D721Med (cell line): ENCODE measurements around the gene RBM4B.

Experiments used
- DNase-seq: peaks from one replicate; pipeline ENCODE4 v3.0.0; 2011; ENCODE audit warnings: low spot score; ENCODE audit not compliant: insufficient read length
- FAIRE-seq: peaks from 2 replicates; lab custom pipeline; 2011; peaks lifted over from hg19 to GRCh38; lab: Jason Lieb, UNC
- CTCF ChIP-seq: IDR thresholded peaks from 2 replicates; pipeline ENCODE4 v1.5.1; 2012; ENCODE audit warnings: mild to moderate bottlenecking, control low read depth; ENCODE audit not compliant: insufficient read depth; ENCODE audit errors: missing control alignments

The RBM4B gene

DNA sequence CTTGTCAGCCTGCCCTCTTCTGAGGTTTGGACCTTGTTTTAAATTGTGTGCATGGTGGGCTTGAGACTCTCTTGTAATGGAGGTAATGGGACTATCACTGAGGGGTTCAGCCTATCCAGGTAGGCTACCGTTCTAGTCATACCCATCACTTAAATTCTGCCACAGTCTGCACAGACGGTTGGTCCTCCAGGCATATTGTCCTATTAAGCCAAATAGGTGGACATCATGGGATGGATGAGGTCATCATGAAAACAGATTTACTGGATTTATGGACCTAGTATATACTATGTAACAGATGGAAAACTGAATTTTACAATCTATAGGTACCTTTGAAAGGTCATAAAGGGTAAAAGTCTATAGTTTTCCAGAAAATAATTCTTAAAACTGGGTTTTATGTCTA lies 48.3 kb downstream of the RBM4B start:
- DNase-seq (no peak), FAIRE-seq (no peak)
- no peak for TF ChIP-seq CTCF

- no peak for TF ChIP-seq CTCF
- DNase-seq, result no peak
- FAIRE-seq, result no peak
Measured at GRCh38 chr11:66628061-66628603, 49.6 kb downstream of the RBM4B start.

DNA sequence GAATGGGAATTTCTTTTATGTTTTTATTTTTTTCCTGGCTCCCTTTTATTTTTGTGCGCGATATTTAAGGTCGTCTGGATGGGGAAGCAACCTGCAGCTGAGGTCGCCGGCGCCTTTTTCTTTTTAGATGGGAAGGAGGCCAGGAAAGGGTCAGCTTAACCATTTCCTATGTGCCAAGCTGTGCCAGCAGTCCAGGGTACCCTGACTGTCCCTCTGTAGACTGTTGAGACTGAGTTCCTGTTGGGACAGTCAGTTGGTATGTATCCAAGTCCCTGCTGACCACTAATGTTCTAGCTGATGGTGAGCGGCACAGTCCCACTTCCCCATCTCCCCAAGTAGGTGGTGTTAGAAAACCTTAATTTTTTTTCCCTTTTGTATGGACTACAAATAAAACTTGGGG lies 50.8 kb downstream of the RBM4B start:
- no peak for TF ChIP-seq CTCF
- FAIRE-seq, result no peak
- DNase-seq, result no peak

- no peak for FAIRE-seq
Measured at GRCh38 chr11:66626382-66626781, 51.3 kb downstream of the RBM4B start.

DNA sequence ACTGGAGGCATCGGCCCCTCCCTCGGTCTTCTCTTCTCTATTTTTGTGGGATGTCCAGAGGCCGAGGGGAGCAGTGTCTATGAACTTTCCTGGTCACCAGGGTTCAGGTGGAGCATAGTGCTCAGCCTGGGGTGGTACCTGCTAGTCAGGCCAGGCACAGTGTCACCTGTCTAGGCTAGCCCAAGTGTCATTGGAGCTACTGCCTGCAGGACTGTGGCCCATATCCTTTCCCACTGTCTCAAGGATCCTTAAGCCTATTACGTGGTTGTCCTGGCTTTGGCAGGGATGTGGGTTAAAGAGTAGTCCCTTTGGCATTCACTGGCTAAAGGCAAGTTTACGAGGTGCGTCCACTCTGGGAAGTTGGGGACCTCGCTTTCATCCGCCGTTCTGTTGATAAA lies 51.9 kb downstream of the RBM4B start:
- DNase-seq (no peak), FAIRE-seq (no peak)
- no peak for TF ChIP-seq CTCF

More at GRCh38 chr11:66626382-66626781, 51.3 kb downstream of the RBM4B start:
- no peak for DNase-seq
- TF ChIP-seq CTCF, result no peak

DNA sequence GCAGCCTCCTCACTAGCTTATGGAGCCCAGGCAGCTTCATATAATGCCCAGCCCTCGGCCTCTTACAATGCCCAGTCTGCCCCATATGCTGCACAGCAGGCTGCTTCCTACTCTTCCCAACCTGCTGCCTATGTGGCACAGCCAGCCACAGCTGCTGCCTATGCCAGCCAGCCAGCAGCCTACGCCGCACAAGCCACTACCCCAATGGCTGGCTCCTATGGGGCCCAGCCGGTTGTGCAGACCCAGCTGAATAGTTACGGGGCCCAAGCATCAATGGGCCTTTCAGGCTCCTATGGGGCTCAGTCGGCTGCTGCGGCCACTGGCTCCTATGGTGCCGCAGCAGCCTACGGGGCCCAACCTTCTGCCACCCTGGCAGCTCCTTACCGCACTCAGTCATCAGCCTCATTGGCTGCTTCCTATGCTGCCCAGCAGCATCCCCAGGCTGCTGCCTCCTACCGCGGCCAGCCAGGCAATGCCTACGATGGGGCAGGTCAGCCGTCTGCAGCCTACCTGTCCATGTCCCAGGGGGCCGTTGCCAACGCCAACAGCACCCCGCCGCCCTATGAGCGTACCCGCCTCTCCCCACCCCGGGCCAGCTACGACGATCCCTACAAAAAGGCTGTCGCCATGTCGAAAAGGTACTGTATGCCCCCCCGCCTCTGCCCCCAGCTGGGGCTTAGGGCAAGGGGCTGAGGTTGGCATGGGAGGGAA lies 52.5 kb downstream of the RBM4B start:
- DNase-seq, result no peak
- no peak for TF ChIP-seq CTCF
- FAIRE-seq, result no peak

- no peak for DNase-seq
- FAIRE-seq, result no peak
- TF ChIP-seq CTCF, result no peak
Measured at GRCh38 chr11:66624450-66624849, 53.2 kb downstream of the RBM4B start.
